ENCODE data around the gene PDXP. TPM values are rescaled to one million over a fixed set of nuclear protein-coding genes. Genes with fewer than 3 reads are reported as not detected.

Gene PDXP
- total RNA-seq, 1 experiment from 2014 or later = 10.9 TPM

DNA sequence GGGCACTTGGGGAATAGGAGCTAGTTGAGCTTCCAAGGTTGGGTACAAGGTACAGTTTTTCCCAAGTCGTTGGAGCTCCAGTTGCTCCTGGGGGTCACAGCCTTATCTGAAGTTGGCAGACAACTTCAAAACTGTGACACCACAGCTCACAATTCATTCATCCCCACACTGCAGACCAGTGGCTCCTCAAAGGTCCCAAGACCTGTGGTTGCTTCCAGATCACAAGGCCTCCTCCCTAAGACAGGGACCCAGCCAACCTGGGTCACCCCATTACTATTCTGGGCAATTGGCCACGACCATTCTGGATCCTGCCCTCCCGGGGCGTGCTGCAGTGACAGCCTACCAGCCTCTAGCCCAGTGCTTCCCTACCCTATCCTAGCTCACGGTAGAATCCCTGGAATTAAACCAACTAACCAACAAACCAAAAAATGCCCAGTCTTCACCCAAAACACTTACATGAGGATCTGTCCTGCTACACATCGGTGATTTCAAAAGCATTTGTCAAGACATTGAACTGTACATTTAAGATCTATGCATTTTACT lies 862 bp upstream of the PDXP start:
- Histone ChIP-seq H2AFZ (peak overlapping the region; percentile 94), H3K79me2 (ENCODE audit: low read depth) (peaks cover 32% of the 10 kb centered on the region), H3K9me3 (ENCODE audit: insufficient read depth, low read depth) (no peaks in the 10 kb centered on the region), H3K36me3 (ENCODE audit: low read depth) (no peaks in the 10 kb centered on the region), H3K4me1 (replicated peaks; ENCODE audit: insufficient read depth) (peaks cover 28% of the 10 kb centered on the region), H3K9me2 (ENCODE audit: insufficient read depth) (no peaks in the 10 kb centered on the region), H3K4me3 (peak overlapping the region; percentile 69), H3K27me3 (ENCODE audit: insufficient read depth, low read depth) (no peaks in the 10 kb centered on the region), H4K20me1 (ENCODE audit: insufficient read depth) (peaks cover 14% of the 10 kb centered on the region), H3K4me2 (peak overlapping the region; percentile 93), H3F3A (ENCODE audit: insufficient read depth, low read depth) (peaks cover 25% of the 10 kb centered on the region), H3K27ac (no peak overlapping the region)
- no peak for TF ChIP-seq EZH2 (IDR thresholded peaks at IDR 0.05; ENCODE audit: low read depth)
- TF ChIP-seq, protein P1, sequence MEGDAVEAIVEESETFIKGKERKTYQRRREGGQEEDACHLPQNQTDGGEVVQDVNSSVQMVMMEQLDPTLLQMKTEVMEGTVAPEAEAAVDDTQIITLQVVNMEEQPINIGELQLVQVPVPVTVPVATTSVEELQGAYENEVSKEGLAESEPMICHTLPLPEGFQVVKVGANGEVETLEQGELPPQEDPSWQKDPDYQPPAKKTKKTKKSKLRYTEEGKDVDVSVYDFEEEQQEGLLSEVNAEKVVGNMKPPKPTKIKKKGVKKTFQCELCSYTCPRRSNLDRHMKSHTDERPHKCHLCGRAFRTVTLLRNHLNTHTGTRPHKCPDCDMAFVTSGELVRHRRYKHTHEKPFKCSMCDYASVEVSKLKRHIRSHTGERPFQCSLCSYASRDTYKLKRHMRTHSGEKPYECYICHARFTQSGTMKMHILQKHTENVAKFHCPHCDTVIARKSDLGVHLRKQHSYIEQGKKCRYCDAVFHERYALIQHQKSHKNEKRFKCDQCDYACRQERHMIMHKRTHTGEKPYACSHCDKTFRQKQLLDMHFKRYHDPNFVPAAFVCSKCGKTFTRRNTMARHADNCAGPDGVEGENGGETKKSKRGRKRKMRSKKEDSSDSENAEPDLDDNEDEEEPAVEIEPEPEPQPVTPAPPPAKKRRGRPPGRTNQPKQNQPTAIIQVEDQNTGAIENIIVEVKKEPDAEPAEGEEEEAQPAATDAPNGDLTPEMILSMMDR (conservative IDR thresholded peaks at IDR 0.05) = no peak
- TSS peak; percentile 100 for BruUV-seq (replicated peaks)
- ChIA-PET POLR2A (ENCODE audit: unreplicated experiment) (interaction anchor here (0.5 to 1.1 kb wide), 13 partner anchors 10 to 1247 kb away, joined by 3 to 22 read pairs (median 4); partner anchors contain the start of genes C22orf23, GCAT, LGALS1 and NOL12), CTCF (interaction anchor here (0.6 to 2.2 kb wide), 4 partner anchors 10 to 103 kb away, joined by 3 to 25 read pairs (median 4); no protein-coding TSS in a partner anchor)
- DNase-seq = peak in 1 of 2 experiments; percentile 57
- intact Hi-C loops (cut with micrococcal nuclease; ENCODE audit: unreplicated experiment) = loop anchor here (2.0 kb wide), 1 partner anchor 23 kb away; no protein-coding TSS in a partner anchor

DNA sequence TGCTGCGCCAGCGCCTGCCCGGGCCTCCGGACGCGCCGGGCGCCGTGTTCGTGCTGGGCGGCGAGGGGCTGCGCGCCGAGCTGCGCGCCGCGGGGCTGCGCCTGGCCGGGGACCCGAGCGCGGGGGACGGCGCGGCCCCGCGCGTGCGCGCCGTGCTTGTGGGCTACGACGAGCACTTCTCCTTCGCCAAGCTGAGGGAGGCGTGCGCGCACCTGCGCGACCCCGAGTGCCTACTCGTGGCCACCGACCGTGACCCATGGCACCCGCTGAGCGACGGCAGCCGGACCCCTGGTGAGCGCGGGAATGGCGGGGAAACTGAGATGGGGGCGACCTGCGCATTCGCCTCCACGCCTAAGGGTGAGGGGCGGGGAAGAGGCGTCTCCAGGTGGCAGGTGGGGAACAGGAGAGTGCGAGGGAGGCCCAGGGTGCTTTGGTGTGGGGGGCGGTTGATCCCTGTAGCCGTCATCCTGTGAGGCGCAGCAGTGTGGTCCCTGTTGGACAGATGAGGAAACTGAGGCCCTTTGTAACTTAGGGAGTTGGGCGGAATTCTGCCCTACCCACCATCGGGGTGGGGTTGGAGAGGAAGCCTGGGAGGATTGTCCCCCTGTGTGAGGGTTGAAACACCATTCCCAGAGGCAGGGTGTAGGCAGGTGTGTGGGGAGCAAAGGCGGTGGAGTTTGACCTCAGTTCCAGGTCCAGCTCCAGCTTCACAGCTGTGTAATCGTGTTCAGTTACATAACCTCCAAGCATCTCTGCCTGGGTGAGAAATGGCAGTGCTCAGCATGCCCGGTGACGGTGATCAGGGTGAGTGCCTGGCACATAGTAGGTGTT lies 758 bp downstream of the PDXP start:
- ChIA-PET CTCF (interaction anchor here (2.2 kb wide), 1 partner anchor 16 kb away, joined by 25 read pairs; no protein-coding TSS in a partner anchor), POLR2A (ENCODE audit: unreplicated experiment) (interaction anchor here (1.1 to 1.2 kb wide), 2 partner anchors 9 to 95 kb away, joined by 3 to 5 read pairs; no protein-coding TSS in a partner anchor)
- H3F3A ChIP-seq (ENCODE audit: insufficient read depth, low read depth) = peaks cover 25% of the 10 kb centered on the region
- TF ChIP-seq, protein P1 (conservative IDR thresholded peaks at IDR 0.05) = no peak
- TF ChIP-seq EZH2 (IDR thresholded peaks at IDR 0.05; ENCODE audit: low read depth) = no peak
- peaks cover 28% of the 10 kb centered on the region for H3K4me1 ChIP-seq (replicated peaks; ENCODE audit: insufficient read depth)
- no peaks in the 10 kb centered on the region for H3K36me3 ChIP-seq (ENCODE audit: low read depth)
- no peaks in the 10 kb centered on the region for H3K9me2 ChIP-seq (ENCODE audit: insufficient read depth)
- H3K27ac ChIP-seq = no peak overlapping the region
- H4K20me1 ChIP-seq (ENCODE audit: insufficient read depth) = peaks cover 14% of the 10 kb centered on the region
- H3K27me3 ChIP-seq (ENCODE audit: insufficient read depth, low read depth) = no peaks in the 10 kb centered on the region
- H3K4me3 ChIP-seq = peak overlapping the region; percentile 69
- intact Hi-C loops (cut with micrococcal nuclease; ENCODE audit: unreplicated experiment) = loop anchor here (2.0 kb wide), 1 partner anchor 22 kb away; no protein-coding TSS in a partner anchor
- H2AFZ ChIP-seq = peak overlapping the region; percentile 72
- H3K79me2 ChIP-seq (ENCODE audit: low read depth) = peaks cover 32% of the 10 kb centered on the region
- no peak for DNase-seq
- H3K4me2 ChIP-seq = peak overlapping the region; percentile 98
- no peaks in the 10 kb centered on the region for H3K9me3 ChIP-seq (ENCODE audit: insufficient read depth, low read depth)
- BruUV-seq (replicated peaks) = no TSS peak

- H2AFZ ChIP-seq = no peak overlapping the region
- no peak for DNase-seq
- no peaks in the 10 kb centered on the region for H3K9me3 ChIP-seq (ENCODE audit: insufficient read depth, low read depth)
- peaks cover 14% of the 10 kb centered on the region for H4K20me1 ChIP-seq (ENCODE audit: insufficient read depth)
- H3K9me2 ChIP-seq (ENCODE audit: insufficient read depth) = no peaks in the 10 kb centered on the region
- ChIA-PET POLR2A (ENCODE audit: unreplicated experiment) (interaction anchor here (1.2 kb wide), 1 partner anchor 8 kb away, joined by 3 read pairs; no protein-coding TSS in a partner anchor), CTCF (no interaction called here)
- peaks cover 25% of the 10 kb centered on the region for H3F3A ChIP-seq (ENCODE audit: insufficient read depth, low read depth)
- TSS peak; percentile 30 for BruUV-seq (replicated peaks)
- H3K36me3 ChIP-seq (ENCODE audit: low read depth) = no peaks in the 10 kb centered on the region
- peak overlapping the region; percentile 98 for H3K4me2 ChIP-seq
- TF ChIP-seq EZH2 (IDR thresholded peaks at IDR 0.05; ENCODE audit: low read depth) = no peak
- TF ChIP-seq, protein P1 (conservative IDR thresholded peaks at IDR 0.05) = no peak
- H3K27me3 ChIP-seq (ENCODE audit: insufficient read depth, low read depth) = no peaks in the 10 kb centered on the region
- H3K4me1 ChIP-seq (replicated peaks; ENCODE audit: insufficient read depth) = peaks cover 28% of the 10 kb centered on the region
- H3K4me3 ChIP-seq = peak overlapping the region; percentile 66
- intact Hi-C loops (cut with micrococcal nuclease; ENCODE audit: unreplicated experiment) = loop anchor here (2.0 kb wide), 1 partner anchor 21 kb away; no protein-coding TSS in a partner anchor
- peaks cover 32% of the 10 kb centered on the region for H3K79me2 ChIP-seq (ENCODE audit: low read depth)
- H3K27ac ChIP-seq = no peak overlapping the region
Observed at GRCh38 chr22:37659897-37660708, 1.6 kb downstream of the PDXP start.

Measured in PC-9 (cell line).